GM18951 (cell line): ENCODE measurements around the gene TYW1B.
"Not testable (repeated sequence)": the region's sequence is repeated elsewhere in the genome, so short reads cannot be mapped to it uniquely, and the experiment has no call there.

Experiments
- POLR2A ChIP-seq: IDR thresholded peaks from 4 replicates; pipeline ENCODE4 v1.6.1; 2011; ENCODE audit warnings: mild to moderate bottlenecking; ENCODE audit not compliant: insufficient read length, insufficient read depth; ENCODE audit errors: extremely low read depth
- in situ Hi-C: fragments of 300-500 bp; cut with MboI; formaldehyde crosslinking; loops from one replicate; pipeline ENCODE4 v1.12.0; 2022; ENCODE audit warnings: low sequenced_read_pairs, mixed read lengths, inconsistent platforms; ENCODE audit not compliant: unreplicated experiment

Gene TYW1B

DNA sequence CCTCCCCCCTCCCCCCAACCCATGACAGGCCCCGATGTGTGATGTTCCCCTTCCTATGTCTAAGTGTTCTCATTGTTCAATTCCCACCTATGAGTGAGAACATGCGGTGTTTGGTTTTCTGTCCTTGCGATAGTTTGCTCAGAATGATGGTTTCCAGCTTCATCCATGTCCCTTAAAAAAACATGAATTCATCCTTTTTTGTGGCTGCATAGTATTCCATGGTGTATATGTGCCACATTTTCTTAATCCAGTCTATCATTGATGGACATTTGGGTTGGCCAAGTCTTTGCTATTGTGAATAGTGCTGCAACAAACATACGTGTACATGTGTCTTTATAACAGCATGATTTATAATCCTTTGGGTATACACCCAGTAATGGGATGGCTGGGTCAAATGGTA, 107.1 kb downstream of the TYW1B start:
- in situ Hi-C loops = not testable (repeated sequence)

- in situ Hi-C loops = not testable (repeated sequence)
These were observed 110.7 kb downstream of the TYW1B start for GRCh38 chr7:72717252-72717774.

DNA sequence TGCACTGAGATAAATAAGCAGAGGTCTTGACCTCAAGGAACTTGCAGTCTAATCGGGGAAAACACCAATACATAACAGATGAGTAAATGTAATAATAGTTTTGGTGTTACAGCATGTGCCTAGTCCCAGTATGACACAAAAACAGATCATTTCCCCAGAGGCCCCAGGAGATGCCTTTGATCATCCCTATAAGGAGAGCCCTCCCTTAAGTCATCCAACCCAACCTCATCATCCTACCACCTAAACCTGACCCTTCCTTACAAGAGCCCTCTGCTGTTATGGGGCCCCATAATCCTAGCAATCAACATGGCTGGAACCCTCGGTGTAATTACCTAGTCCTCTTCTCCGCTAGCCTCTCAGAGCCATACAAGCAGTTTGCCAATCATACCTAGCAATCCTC, 116.1 kb downstream of the TYW1B start:
- in situ Hi-C loops = not testable (repeated sequence)

DNA sequence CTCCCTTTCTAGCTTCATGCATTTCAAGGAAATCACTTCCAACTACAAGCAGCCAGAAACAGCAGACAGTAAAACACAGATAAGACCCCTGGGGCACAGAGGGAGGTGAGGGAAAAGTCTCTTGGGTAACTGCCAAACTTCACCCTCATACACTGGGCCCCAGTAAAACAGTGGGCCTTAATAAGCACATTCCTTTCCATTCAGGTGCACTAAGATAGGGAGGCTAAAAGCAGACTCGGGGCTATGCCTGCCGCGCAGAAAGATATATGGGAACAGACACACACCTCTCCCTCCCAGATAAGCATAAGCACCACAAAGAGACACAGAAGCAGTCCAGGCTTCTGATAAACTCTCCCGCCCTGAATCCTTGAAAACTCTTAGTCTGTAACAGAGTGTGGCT, 117.0 kb downstream of the TYW1B start:
- in situ Hi-C loops = no loop called here

GRCh38 chr7:72709909-72710308, 118.1 kb downstream of the TYW1B start:
- in situ Hi-C loops = no loop called here
- TF ChIP-seq POLR2A = no peak

More for the DNA sequence above, 117.0 kb downstream of the TYW1B start:
- no peak for TF ChIP-seq POLR2A

DNA sequence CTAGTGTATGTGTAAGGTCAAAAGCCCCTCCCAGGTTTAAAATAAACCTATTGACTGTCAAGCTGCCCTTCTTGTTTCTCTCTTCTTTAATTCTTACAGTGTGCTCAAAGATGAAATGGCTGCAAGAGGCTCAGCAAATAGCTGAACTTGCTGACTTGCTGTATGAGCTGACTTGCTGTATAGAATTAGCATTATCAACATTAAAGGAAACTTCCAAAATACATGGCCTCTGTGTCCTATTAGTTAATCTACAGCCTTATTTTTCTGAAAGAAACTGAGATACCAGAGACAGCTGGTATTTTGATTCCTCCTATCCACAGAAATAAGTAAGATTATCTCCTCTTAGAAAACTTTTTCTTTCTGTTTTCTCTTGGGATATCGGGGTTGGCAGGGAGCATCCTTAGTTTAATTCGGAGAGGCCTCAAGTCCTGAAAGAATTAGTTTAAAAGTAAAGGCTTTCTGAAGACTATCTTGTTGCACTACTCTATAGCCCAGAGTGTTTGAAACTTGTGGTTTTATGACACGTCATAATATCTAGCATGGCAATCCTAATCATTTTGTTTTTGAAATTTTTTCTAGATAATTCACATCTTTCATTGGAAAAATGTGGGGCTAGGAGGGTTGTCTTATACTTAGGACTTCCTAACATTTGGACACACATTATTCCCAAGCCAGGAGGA, 119.5 kb downstream of the TYW1B start:
- in situ Hi-C loops = not testable (repeated sequence)

GRCh38 chr7:72706521-72706920, 121.5 kb downstream of the TYW1B start:
- in situ Hi-C loops = no loop called here

DNA sequence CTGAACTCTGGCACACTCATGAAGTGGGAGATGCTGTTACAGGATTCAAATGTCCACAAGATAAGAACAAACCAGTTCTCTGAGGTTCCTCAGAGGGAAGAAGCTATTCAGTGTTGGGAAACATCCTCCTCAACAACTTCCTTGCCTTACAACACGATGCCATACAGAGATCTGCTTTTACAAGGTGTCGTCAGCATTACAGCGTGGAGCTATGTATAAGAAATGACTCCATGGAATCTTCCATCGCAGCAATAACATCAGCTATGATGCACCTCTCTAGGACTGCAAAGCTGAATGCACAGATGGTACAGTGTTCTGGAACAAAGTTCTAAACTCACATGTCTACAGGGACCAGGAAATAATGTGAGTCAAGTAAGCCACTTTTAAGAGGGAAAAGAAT, 122.3 kb downstream of the TYW1B start:
- in situ Hi-C loops = not testable (repeated sequence)

More at GRCh38 chr7:72706521-72706920, 121.5 kb downstream of the TYW1B start:
- no peak for TF ChIP-seq POLR2A

GRCh38 chr7:72704894-72705293, 123.1 kb downstream of the TYW1B start:
- TF ChIP-seq POLR2A = no peak
- in situ Hi-C loops = no loop called here

- in situ Hi-C loops = not testable (repeated sequence)
These were observed 127.5 kb downstream of the TYW1B start for GRCh38 chr7:72700548-72700947.

- in situ Hi-C loops = not testable (repeated sequence)
These were observed 130.9 kb downstream of the TYW1B start for GRCh38 chr7:72697066-72697465.

DNA sequence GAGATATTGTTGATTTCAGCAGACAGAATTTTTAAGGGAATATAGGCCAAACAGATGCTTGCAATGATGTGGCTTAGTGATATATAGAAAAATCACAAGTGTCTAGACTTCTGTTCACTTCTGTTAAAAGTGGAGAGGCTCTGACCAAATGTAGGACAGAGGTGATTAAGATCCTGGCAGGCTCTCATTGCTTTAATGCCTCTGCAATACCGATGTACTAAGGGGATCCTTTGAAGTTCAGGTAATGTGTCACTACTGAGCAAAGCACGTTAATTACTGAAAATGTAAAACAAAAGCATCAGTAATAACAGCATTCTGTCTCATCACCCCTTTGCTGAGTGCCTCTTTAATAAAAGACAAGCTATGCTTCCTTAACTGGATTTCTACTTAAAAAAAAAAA, 131.4 kb downstream of the TYW1B start:
- in situ Hi-C loops = not testable (repeated sequence)

- in situ Hi-C loops = not testable (repeated sequence)
These were observed 132.5 kb downstream of the TYW1B start for GRCh38 chr7:72695482-72695881.

DNA sequence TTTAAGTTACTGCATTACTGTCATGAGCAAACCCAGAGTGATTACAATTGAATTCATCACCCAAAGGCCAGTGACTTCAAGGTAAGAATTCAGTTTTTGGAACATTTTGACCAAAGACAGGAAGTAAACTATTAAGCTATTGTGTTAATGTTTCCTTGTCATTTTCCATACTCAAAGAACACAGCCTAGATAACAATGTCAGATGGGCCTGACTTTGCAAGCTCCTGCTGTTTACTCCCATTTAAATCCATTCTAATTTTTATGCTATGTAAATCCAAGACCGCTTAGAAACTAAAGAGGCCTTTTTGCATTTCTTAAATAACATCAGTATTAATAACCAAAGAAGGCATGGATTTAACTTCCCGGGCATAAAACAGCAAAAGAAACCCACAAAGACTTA, 136.6 kb downstream of the TYW1B start:
- in situ Hi-C loops = not testable (repeated sequence)

DNA sequence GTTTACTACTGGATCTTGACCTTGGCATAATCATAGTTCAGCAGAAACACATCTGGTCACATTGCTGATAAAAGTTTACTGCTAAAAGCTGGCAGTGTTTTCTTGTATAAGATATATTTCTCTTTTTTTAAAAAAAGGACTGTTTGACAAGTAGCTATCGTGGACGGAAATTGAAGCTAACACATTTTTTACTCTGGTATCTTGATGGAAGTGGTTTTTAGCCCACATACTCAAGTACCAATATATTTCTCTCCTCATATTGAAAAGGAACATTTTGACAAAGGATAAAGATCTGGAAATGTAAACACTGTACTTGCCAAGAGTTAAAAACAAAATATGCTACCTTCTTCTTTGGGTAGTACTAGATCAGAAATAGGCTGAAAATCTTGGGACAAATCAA, 137.8 kb downstream of the TYW1B start:
- in situ Hi-C loops = not testable (repeated sequence)

DNA sequence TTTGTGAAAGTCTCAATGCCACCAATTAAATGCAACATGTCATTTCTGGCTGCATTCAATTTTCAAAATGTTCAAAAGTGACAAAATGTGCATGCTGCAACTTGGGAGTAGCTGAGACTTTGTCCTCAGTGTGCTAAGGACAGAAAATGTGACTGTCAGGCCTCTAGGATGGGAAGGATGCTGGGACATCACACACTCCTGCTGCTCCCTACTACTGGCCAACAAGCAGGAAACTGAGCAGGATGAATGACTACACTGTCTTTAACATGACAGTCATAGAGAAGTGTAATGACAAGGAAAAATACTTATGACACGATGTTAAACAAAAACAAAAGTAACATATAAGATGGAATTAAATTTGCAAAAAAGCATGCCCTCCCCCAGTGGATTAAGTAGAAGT, 138.7 kb downstream of the TYW1B start:
- in situ Hi-C loops = not testable (repeated sequence)

- in situ Hi-C loops = not testable (repeated sequence)
These were observed 146.8 kb downstream of the TYW1B start for GRCh38 chr7:72681211-72681610.

- in situ Hi-C loops = not testable (repeated sequence)
These were observed 151.1 kb downstream of the TYW1B start for GRCh38 chr7:72676880-72677279.

GRCh38 chr7:72676086-72676690, 151.8 kb downstream of the TYW1B start:
- in situ Hi-C loops = not testable (repeated sequence)

- in situ Hi-C loops = not testable (repeated sequence)
These were observed 152.3 kb downstream of the TYW1B start for GRCh38 chr7:72675686-72676085.
